K562 (cell line): Measurements from ENCODE around the gene SHLD1. TPM values are rescaled to one million over a fixed set of nuclear protein-coding genes. Genes with fewer than 3 reads are reported as not detected.

ENCODE experiments used
- ATF7 ChIP-seq: fragments of 450-650 bp; IDR thresholded peaks from 2 replicates; pipeline ENCODE4 v1.7.1; 2014; ENCODE audit warnings: mild to moderate bottlenecking, moderate library complexity
- BACH1 ChIP-seq: fragments of 200-800 bp; sonication (Bioruptor generic); IDR thresholded peaks from 2 replicates; pipeline ENCODE4 v1.6.1; 2016; ENCODE audit warnings: missing genetic modification characterization, missing compliant biosample characterization
- CREM ChIP-seq: IDR thresholded peaks from 2 replicates; pipeline ENCODE4 v1.6.1; 2014; ENCODE audit warnings: antibody characterized with exemption, low read depth
- FOXO4 ChIP-seq: fragments of 450-650 bp; formaldehyde crosslinking; IDR thresholded peaks from 2 replicates; pipeline ENCODE4 v1.4.0; 2020; ENCODE audit warnings: mild to moderate bottlenecking, moderate library complexity
- NFE2 ChIP-seq: IDR thresholded peaks from 2 replicates; pipeline ENCODE4 v1.6.1; 2014; ENCODE audit warnings: antibody characterized with exemption, low read depth
- NFE2L1 ChIP-seq: fragments of 450-650 bp; IDR thresholded peaks from 2 replicates; pipeline ENCODE4 v1.6.1; 2016; ENCODE audit warnings: missing genetic modification characterization, low read depth, mild to moderate bottlenecking, missing compliant biosample characterization, moderate library complexity, borderline replicate concordance
- SMARCC2 ChIP-seq: fragments of 450-650 bp; IDR thresholded peaks from 2 replicates; pipeline ENCODE4 v1.6.1; 2017; ENCODE audit warnings: antibody characterized with exemption, moderate library complexity, mild to moderate bottlenecking, low read depth
- ZBTB33 ChIP-seq: sonication (generic); formaldehyde crosslinking; IDR thresholded peaks from 2 replicates; pipeline ENCODE4 v1.8.1; 2023; ENCODE audit warnings: mild to moderate bottlenecking, missing genetic modification reagents
- ZHX1 ChIP-seq: fragments of 150-350 bp; conservative IDR thresholded peaks from 2 replicates; pipeline ENCODE4 v1.6.1; 2014; ENCODE audit warnings: low read length
- ZNF134 ChIP-seq: fragments of 250-450 bp; sonication (Bioruptor Pico); conservative IDR thresholded peaks from 2 replicates; pipeline ENCODE4 v1.4.0; 2020
- ZNF41 ChIP-seq: fragments of 250-450 bp; sonication (Bioruptor Pico); conservative IDR thresholded peaks from 2 replicates; pipeline ENCODE4 v1.4.0; 2020; ENCODE audit warnings: mild to moderate bottlenecking
- ZNF740 ChIP-seq, 3 experiments: fragments of 200-800 bp in 1 of 3; sonication (Bioruptor generic) in 1 of 3; sonication (generic) in 1 of 3; formaldehyde crosslinking in 1 of 3; IDR thresholded peaks; 2 replicates each; pipeline versions ENCODE4 v1.6.1 to v1.8.0; 2016 to 2022; ENCODE audit warnings: mild to moderate bottlenecking in 2 of 3, missing compliant biosample characterization in 2 of 3, missing genetic modification characterization in 2 of 3, missing genetic modification reagents in 1 of 3
- polyA plus RNA-seq, 8 experiments: library from polyadenylated mRNA; depleted of rRNA in 4 of 8; stranded (reverse) in 5 of 8; unstranded in 3 of 8; fragments of >200 nt; fragmentation: Nextera tagmentation in 2 of 8; fragmentation: Illumina TruSeq in 1 of 8; extraction: Ambion mirVana in 2 of 8; extraction: Trizol in 1 of 8; gene quantifications; 2 replicates each; pipeline versions ENCODE4 v1.2.1 to v1.2.3, GENCODE V29; 2011 to 2014; ENCODE audit warnings: inconsistent platforms in 1 of 8, missing spikeins in 1 of 8
- total RNA-seq, 7 experiments: library from RNA; depleted of rRNA in 6 of 7; stranded (reverse); fragments of >200 nt in 6 of 7; fragmentation: Illumina TruSeq in 2 of 7; extraction: Trizol in 2 of 7; gene quantifications; 2 replicates each; pipeline versions ENCODE4 v1.2.1 to v1.2.3, GENCODE V29; 2011 to 2021; ENCODE audit warnings: low replicate concordance in 1 of 7
- TF ChIP-seq, protein P1 (sequence below): fragments of 450-650 bp; IDR thresholded peaks from 2 replicates; pipeline ENCODE4 v1.6.1; 2016; ENCODE audit warnings: mild to moderate bottlenecking
- TF ChIP-seq, protein P2 (sequence below): sonication (generic); formaldehyde crosslinking; IDR thresholded peaks from 2 replicates; pipeline ENCODE4 v1.9.0; 2022; ENCODE audit warnings: mild to moderate bottlenecking, missing genetic modification reagents
- TF ChIP-seq, protein P3 (sequence below): fragments of 450-650 bp; formaldehyde crosslinking; IDR thresholded peaks from 2 replicates; pipeline ENCODE4 v1.4.0; 2020; ENCODE audit warnings: mild to moderate bottlenecking, moderate library complexity

Gene SHLD1
- total and polyA plus RNA-seq, 9 of the 15 experiments (the other 6 are each of a cell fraction or from before 2014, with no cell fraction given), result 3.7 to 21.6 (median 8.2) TPM

GRCh38 chr20:5719861-5720403 is 30.3 kb upstream of the SHLD1 start (continued):
- TF ChIP-seq, protein P1, sequence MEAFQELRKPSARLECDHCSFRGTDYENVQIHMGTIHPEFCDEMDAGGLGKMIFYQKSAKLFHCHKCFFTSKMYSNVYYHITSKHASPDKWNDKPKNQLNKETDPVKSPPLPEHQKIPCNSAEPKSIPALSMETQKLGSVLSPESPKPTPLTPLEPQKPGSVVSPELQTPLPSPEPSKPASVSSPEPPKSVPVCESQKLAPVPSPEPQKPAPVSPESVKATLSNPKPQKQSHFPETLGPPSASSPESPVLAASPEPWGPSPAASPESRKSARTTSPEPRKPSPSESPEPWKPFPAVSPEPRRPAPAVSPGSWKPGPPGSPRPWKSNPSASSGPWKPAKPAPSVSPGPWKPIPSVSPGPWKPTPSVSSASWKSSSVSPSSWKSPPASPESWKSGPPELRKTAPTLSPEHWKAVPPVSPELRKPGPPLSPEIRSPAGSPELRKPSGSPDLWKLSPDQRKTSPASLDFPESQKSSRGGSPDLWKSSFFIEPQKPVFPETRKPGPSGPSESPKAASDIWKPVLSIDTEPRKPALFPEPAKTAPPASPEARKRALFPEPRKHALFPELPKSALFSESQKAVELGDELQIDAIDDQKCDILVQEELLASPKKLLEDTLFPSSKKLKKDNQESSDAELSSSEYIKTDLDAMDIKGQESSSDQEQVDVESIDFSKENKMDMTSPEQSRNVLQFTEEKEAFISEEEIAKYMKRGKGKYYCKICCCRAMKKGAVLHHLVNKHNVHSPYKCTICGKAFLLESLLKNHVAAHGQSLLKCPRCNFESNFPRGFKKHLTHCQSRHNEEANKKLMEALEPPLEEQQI, result no peak; the same call in 1 of the 2 replicates
- TF ChIP-seq ZNF41 (CRISPR knock-in tag), result no peak
- TF ChIP-seq CREM, result peak; percentile 77
- no peak for TF ChIP-seq ZBTB33 (CRISPR knock-in tag)
- no peak for TF ChIP-seq FOXO4 (CRISPR knock-in tag)
- TF ChIP-seq, protein P2, sequence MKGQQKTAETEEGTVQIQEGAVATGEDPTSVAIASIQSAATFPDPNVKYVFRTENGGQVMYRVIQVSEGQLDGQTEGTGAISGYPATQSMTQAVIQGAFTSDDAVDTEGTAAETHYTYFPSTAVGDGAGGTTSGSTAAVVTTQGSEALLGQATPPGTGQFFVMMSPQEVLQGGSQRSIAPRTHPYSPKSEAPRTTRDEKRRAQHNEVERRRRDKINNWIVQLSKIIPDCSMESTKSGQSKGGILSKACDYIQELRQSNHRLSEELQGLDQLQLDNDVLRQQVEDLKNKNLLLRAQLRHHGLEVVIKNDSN (CRISPR knock-in tag), result peak; percentile 73
- TF ChIP-seq ZNF740 (CRISPR knock-in tag; IDR thresholded peaks at IDR 0.05), result no peak
- TF ChIP-seq ZNF740 (tag; IDR thresholded peaks at IDR 0.05), result no peak
- TF ChIP-seq, protein P3, sequence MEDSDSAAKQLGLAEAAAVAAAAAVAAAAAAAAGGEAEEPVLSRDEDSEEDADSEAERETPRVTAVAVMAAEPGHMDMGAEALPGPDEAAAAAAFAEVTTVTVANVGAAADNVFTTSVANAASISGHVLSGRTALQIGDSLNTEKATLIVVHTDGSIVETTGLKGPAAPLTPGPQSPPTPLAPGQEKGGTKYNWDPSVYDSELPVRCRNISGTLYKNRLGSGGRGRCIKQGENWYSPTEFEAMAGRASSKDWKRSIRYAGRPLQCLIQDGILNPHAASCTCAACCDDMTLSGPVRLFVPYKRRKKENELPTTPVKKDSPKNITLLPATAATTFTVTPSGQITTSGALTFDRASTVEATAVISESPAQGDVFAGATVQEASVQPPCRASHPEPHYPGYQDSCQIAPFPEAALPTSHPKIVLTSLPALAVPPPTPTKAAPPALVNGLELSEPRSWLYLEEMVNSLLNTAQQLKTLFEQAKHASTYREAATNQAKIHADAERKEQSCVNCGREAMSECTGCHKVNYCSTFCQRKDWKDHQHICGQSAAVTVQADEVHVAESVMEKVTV (CRISPR knock-in tag), result no peak
- no peak for TF ChIP-seq ZNF134 (CRISPR knock-in tag)
- no peak for TF ChIP-seq NFE2L1 (tag)
- TF ChIP-seq ATF7, result peak; percentile 75
- peak; percentile 96 for TF ChIP-seq SMARCC2
- no peak for TF ChIP-seq BACH1 (tag)
- TF ChIP-seq ZHX1, result no peak
- TF ChIP-seq NFE2, result peak; percentile 71
